Erythroblast (primary cell): ENCODE data around the gene ITPR2.

Experiments used
- GATA1 ChIP-seq: IDR thresholded peaks from 2 replicates; pipeline ENCODE4 v1.6.1; 2011; ENCODE audit warnings: low read depth, mild to moderate bottlenecking, control low read depth, low read length, moderate library complexity
- POLR2A ChIP-seq: IDR thresholded peaks from 2 replicates; pipeline ENCODE4 v1.6.1; 2011; ENCODE audit warnings: mild to moderate bottlenecking, low read length

DNA sequence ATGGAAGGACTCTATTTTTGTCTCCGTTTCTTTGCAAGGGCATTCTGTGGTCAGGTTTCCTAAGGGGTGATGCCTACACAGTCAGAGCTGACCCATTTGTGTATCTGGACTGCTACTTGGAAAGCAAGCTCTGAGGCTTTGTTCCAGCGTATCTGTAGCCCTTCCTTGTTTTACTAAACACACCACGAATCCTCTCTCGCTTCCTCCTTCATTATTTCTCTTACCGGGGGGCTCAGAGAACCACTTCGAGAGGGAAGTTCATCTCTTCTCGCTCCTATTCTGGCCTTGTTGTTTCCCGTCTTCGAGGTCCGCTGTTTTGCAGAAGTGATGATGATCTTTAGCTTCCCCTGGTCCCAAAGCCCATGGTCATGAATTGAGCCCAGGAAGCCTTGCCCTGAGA lies 472.9 kb downstream of the ITPR2 start:
- TF ChIP-seq POLR2A (no peak), GATA1 (no peak)
